HL-60 (cell line): ENCODE data around the gene LDB2.

ENCODE experiments used
- DNase-seq, 2 experiments: peaks; one replicate each; pipeline ENCODE4 v3.0.0-alpha.2; 2010 to 2020; ENCODE audit warnings: low read depth in 1 of 2, low spot score in 1 of 2
- H3K27ac ChIP-seq: fragments of 250-450 bp; sonication (Bioruptor Pico); replicated peaks from 2 replicates; pipeline ENCODE4 v1.5.1; 2020; ENCODE audit warnings: mild to moderate bottlenecking, moderate library complexity
- H3K27me3 ChIP-seq: fragments of 250-450 bp; sonication (Bioruptor Pico); 2 replicates; pipeline ENCODE4 v1.5.1; 2021; ENCODE audit warnings: mild to moderate bottlenecking, moderate library complexity; ENCODE audit not compliant: insufficient read depth, poor library complexity, severe bottlenecking
- H3K4me3 ChIP-seq: replicated peaks from 2 replicates; pipeline ENCODE4 v1.5.1; 2011; ENCODE audit warnings: mild to moderate bottlenecking, control low read depth, low read length; ENCODE audit not compliant: insufficient read depth
- CTCF ChIP-seq: IDR thresholded peaks from one replicate; pipeline ENCODE4 v1.5.1; 2011; ENCODE audit warnings: low read length, control low read depth, inconsistent platforms; ENCODE audit not compliant: insufficient read depth
- GABPA ChIP-seq: IDR thresholded peaks from 2 replicates; pipeline ENCODE4 v1.6.1; 2012; ENCODE audit warnings: low read depth
- POLR2AphosphoS5 ChIP-seq: IDR thresholded peaks from 2 replicates; pipeline ENCODE4 v1.6.1; 2012; ENCODE audit warnings: low read depth
- SPI1 ChIP-seq: IDR thresholded peaks from 2 replicates; pipeline ENCODE4 v1.6.1; 2012; ENCODE audit warnings: low read depth, mild to moderate bottlenecking, borderline replicate concordance
- TF ChIP-seq, protein P1 (sequence below): IDR thresholded peaks from 2 replicates; pipeline ENCODE4 v1.6.1; 2012; ENCODE audit warnings: low read depth; ENCODE audit not compliant: insufficient replicate concordance

LDB2 gene

GRCh38 chr4:16767861-16768260, 130.6 kb downstream of the LDB2 start:
- Histone ChIP-seq H3K27me3 (no peaks in the 10 kb centered on the region), H3K4me3 (no peak overlapping the region), H3K27ac (no peak overlapping the region)
- DNase-seq: no peak
- TF ChIP-seq CTCF (no peak), POLR2AphosphoS5 (no peak), GABPA (no peak), SPI1 (no peak)
- TF ChIP-seq, protein P1, sequence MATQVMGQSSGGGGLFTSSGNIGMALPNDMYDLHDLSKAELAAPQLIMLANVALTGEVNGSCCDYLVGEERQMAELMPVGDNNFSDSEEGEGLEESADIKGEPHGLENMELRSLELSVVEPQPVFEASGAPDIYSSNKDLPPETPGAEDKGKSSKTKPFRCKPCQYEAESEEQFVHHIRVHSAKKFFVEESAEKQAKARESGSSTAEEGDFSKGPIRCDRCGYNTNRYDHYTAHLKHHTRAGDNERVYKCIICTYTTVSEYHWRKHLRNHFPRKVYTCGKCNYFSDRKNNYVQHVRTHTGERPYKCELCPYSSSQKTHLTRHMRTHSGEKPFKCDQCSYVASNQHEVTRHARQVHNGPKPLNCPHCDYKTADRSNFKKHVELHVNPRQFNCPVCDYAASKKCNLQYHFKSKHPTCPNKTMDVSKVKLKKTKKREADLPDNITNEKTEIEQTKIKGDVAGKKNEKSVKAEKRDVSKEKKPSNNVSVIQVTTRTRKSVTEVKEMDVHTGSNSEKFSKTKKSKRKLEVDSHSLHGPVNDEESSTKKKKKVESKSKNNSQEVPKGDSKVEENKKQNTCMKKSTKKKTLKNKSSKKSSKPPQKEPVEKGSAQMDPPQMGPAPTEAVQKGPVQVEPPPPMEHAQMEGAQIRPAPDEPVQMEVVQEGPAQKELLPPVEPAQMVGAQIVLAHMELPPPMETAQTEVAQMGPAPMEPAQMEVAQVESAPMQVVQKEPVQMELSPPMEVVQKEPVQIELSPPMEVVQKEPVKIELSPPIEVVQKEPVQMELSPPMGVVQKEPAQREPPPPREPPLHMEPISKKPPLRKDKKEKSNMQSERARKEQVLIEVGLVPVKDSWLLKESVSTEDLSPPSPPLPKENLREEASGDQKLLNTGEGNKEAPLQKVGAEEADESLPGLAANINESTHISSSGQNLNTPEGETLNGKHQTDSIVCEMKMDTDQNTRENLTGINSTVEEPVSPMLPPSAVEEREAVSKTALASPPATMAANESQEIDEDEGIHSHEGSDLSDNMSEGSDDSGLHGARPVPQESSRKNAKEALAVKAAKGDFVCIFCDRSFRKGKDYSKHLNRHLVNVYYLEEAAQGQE: no peak

- DNase-seq: no peak
- TF ChIP-seq SPI1: no peak
- no peaks in the 10 kb centered on the region for H3K27me3 ChIP-seq
- H3K27ac ChIP-seq: no peak overlapping the region
- H3K4me3 ChIP-seq: no peak overlapping the region
These were observed 131.2 kb downstream of the LDB2 start for GRCh38 chr4:16767251-16767650.

DNA sequence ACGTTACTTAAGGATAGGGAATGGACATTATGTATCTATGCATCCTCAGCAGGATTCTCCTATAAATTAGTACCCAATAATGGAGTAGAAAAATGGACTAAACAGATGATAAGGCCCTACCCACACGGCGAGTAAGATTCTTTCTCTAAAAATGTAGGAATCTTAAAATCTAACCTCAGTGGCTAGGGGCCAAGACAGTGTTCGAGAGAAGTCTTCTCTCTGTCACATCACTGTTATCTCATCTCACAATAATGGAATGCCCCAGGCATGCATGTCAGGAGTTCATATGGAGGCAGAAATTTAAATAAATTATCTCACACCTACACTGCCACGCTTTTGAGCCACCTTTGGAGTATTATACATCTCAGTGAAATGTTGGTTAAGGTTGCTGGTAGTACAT, 132.9 kb downstream of the LDB2 start:
- DNase-seq: no peak
- Histone ChIP-seq H3K27me3 (no peaks in the 10 kb centered on the region), H3K4me3 (no peak overlapping the region), H3K27ac (no peak overlapping the region)
- TF ChIP-seq CTCF (no peak), SPI1 (no peak), POLR2AphosphoS5 (no peak), GABPA (no peak)
- TF ChIP-seq, protein P1: no peak

DNA sequence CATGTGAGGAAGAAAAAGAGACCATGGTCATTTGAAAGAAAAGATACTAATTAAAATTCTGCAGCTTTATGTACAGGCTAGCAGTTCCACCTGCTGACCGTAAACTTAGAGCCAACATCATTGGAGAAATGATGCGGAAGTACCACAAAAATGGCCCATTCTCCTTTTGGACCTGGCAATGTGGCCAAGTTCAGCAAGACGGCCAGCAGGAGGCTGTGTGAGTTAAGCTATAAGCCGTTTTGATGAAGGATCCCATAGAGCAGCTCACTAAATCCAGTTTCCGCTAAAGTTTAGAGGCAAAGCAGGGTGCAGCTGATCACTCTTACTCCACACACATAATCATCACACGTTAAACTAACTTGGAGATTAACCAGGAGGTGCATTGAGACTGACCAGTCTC, 133.8 kb downstream of the LDB2 start:
- no peaks in the 10 kb centered on the region for H3K27me3 ChIP-seq
- H3K27ac ChIP-seq: no peak overlapping the region
- TF ChIP-seq, protein P1: no peak
- TF ChIP-seq POLR2AphosphoS5 (no peak), GABPA (no peak)
- no peak for DNase-seq
- no peak overlapping the region for H3K4me3 ChIP-seq
